ENCODE results near the gene SH3RF2. TPM values are rescaled to one million over a fixed set of nuclear protein-coding genes. Genes with fewer than 3 reads are reported as not detected.

SH3RF2 gene
- total RNA-seq, 2 experiments from 2014 or later = not detected

- ChIA-PET CTCF (no interaction called here), POLR2A (no interaction called here)
- H3K9me3 Mint-ChIP-seq = no peaks in the 10 kb centered on the region
- no peak for TF ChIP-seq CTCF (IDR thresholded peaks at IDR 0.05)
- no peak for ATAC-seq
- no peaks in the 10 kb centered on the region for H3K36me3 Mint-ChIP-seq (ENCODE audit: low read depth)
- no peak for DNase-seq
- H3K4me1 Mint-ChIP-seq (ENCODE audit: low read depth) = no peaks in the 10 kb centered on the region
- peaks cover 3% of the 10 kb centered on the region for H3K27me3 Mint-ChIP-seq
- no peak overlapping the region for H3K4me3 Mint-ChIP-seq
- intact Hi-C loops (cut with micrococcal nuclease) = no loop called here
- H3K27ac Mint-ChIP-seq = no peak overlapping the region
Measured at GRCh38 chr5:146068206-146068605, 131.8 kb downstream of the SH3RF2 start.

GRCh38 chr5:146068977-146069779 lies 132.8 kb downstream of the SH3RF2 start:
- no peak for ATAC-seq
- DNase-seq = no peak
- Mint-ChIP-seq H3K9me3 (no peaks in the 10 kb centered on the region), H3K4me3 (no peak overlapping the region), H3K4me1 (ENCODE audit: low read depth) (no peaks in the 10 kb centered on the region), H3K27me3 (peaks cover 3% of the 10 kb centered on the region), H3K27ac (no peak overlapping the region), H3K36me3 (ENCODE audit: low read depth) (no peaks in the 10 kb centered on the region)
- ChIA-PET CTCF (no interaction called here), POLR2A (no interaction called here)
- TF ChIP-seq CTCF (IDR thresholded peaks at IDR 0.05) = no peak
- intact Hi-C loops (cut with micrococcal nuclease) = no loop called here

- ATAC-seq (no peak), DNase-seq (no peak)
- intact Hi-C loops (cut with micrococcal nuclease) = no loop called here
- H3K9me3 Mint-ChIP-seq = no peaks in the 10 kb centered on the region
- CTCF ChIA-PET = no interaction called here
- POLR2A ChIA-PET = no interaction called here
- H3K27me3 Mint-ChIP-seq = peaks cover 4% of the 10 kb centered on the region
- H3K4me1 Mint-ChIP-seq (ENCODE audit: low read depth) = no peaks in the 10 kb centered on the region
- no peak overlapping the region for H3K4me3 Mint-ChIP-seq
- H3K27ac Mint-ChIP-seq = no peak overlapping the region
- H3K36me3 Mint-ChIP-seq (ENCODE audit: low read depth) = no peaks in the 10 kb centered on the region
- no peak for TF ChIP-seq CTCF (IDR thresholded peaks at IDR 0.05)
Measured at GRCh38 chr5:146069780-146070099, 133.4 kb downstream of the SH3RF2 start.

GRCh38 chr5:146070746-146071145 lies 134.4 kb downstream of the SH3RF2 start:
- POLR2A ChIA-PET = interaction anchor here (1.5 kb wide), 1 partner anchor 12 kb away, joined by 3 read pairs; no protein-coding TSS in a partner anchor
- Mint-ChIP-seq H3K27ac (no peak overlapping the region), H3K27me3 (peaks cover 4% of the 10 kb centered on the region), H3K9me3 (no peaks in the 10 kb centered on the region), H3K4me3 (no peak overlapping the region), H3K36me3 (ENCODE audit: low read depth) (no peaks in the 10 kb centered on the region), H3K4me1 (ENCODE audit: low read depth) (no peaks in the 10 kb centered on the region)
- DNase-seq (no peak), ATAC-seq (no peak)
- TF ChIP-seq CTCF (IDR thresholded peaks at IDR 0.05) = no peak
- CTCF ChIA-PET = interaction anchor here (0.6 kb wide), 1 partner anchor 102 kb away, joined by 3 read pairs; no protein-coding TSS in a partner anchor
- intact Hi-C loops (cut with micrococcal nuclease) = no loop called here

DNA sequence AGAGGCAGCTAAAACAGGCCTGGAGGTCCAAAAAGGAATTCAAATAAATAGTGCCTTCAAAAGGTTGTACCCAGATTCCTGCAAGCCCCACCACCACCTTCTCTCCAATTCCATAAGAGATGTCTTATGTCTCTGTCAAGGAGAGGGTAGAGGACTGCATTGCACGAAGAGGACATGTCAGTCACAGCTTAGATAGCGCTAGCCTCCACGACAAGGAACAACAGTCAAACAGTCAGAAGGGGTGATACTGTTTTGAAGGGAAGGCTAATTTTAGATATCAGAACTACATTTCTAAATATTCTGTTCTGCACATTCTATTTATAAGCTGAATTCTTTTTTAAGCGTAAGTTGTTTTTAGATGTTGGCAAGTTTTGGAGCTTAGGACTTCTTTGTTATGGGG lies 134.8 kb downstream of the SH3RF2 start:
- Mint-ChIP-seq H3K27me3 (peaks cover 4% of the 10 kb centered on the region), H3K9me3 (no peaks in the 10 kb centered on the region), H3K4me1 (ENCODE audit: low read depth) (no peaks in the 10 kb centered on the region), H3K4me3 (no peak overlapping the region), H3K36me3 (ENCODE audit: low read depth) (no peaks in the 10 kb centered on the region), H3K27ac (no peak overlapping the region)
- DNase-seq = no peak
- no peak for ATAC-seq
- TF ChIP-seq CTCF (IDR thresholded peaks at IDR 0.05) = no peak
- intact Hi-C loops (cut with micrococcal nuclease) = no loop called here
- POLR2A ChIA-PET = interaction anchor here (1.5 kb wide), 1 partner anchor 13 kb away, joined by 3 read pairs; no protein-coding TSS in a partner anchor
- CTCF ChIA-PET = interaction anchor here (0.6 kb wide), 1 partner anchor 101 kb away, joined by 3 read pairs; no protein-coding TSS in a partner anchor

Data from activated CD8-positive, alpha-beta T cell treated with anti-CD3 and anti-CD28 coated beads for 36 hours (primary cell).